Keratinocyte (primary cell): Measurements from ENCODE around the gene CINP.

ENCODE experiments used
- EZH2 ChIP-seq: IDR thresholded peaks from one replicate; pipeline ENCODE4 v1.6.1; 2012; ENCODE audit warnings: inconsistent platforms, mild to moderate bottlenecking, low read length, moderate library complexity
- TF ChIP-seq, protein P1 (sequence below), 3 experiments: IDR thresholded peaks in 1 of 3; conservative IDR thresholded peaks in 1 of 3; optimal IDR thresholded peaks in 1 of 3; 2 replicates in 2 of 3; 3 replicates in 1 of 3; pipeline versions ENCODE3 to v1.5.1; 2011; ENCODE audit warnings: low read length in 3 of 3, mild to moderate bottlenecking in 3 of 3, moderate library complexity in 2 of 3, control low read depth in 1 of 3, inconsistent platforms in 1 of 3; ENCODE audit not compliant: insufficient read depth in 2 of 3; ENCODE audit errors: extremely low read depth in 1 of 3

DNA sequence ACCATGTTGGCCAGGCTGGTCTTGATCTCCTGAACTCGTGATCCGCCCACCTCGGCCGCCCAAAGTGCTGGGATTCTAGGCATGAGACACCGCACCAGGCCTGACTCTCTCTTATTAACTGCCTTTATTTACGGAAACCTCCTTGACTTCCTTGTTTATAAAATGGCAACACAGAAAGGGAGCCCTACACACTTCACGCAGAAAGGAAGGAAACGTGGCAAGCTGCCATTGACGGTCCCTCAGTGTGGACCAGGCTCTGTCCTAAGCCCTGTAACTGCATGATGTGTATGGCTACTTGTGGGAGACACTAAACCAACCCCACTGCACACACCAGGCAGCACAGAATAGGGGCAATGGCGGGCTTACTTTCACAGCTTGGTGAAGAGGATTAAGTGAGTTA lies 11.7 kb downstream of the CINP start:
- TF ChIP-seq, protein P1, sequence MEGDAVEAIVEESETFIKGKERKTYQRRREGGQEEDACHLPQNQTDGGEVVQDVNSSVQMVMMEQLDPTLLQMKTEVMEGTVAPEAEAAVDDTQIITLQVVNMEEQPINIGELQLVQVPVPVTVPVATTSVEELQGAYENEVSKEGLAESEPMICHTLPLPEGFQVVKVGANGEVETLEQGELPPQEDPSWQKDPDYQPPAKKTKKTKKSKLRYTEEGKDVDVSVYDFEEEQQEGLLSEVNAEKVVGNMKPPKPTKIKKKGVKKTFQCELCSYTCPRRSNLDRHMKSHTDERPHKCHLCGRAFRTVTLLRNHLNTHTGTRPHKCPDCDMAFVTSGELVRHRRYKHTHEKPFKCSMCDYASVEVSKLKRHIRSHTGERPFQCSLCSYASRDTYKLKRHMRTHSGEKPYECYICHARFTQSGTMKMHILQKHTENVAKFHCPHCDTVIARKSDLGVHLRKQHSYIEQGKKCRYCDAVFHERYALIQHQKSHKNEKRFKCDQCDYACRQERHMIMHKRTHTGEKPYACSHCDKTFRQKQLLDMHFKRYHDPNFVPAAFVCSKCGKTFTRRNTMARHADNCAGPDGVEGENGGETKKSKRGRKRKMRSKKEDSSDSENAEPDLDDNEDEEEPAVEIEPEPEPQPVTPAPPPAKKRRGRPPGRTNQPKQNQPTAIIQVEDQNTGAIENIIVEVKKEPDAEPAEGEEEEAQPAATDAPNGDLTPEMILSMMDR (optimal IDR thresholded peaks at IDR 0.05 in 1 of 3, IDR thresholded peaks at IDR 0.05 in 1 of 3, conservative IDR thresholded peaks at IDR 0.05 in 1 of 3; ENCODE audit: extremely low read depth in 1 of 3, insufficient read depth in 2 of 3, low read length in 3 of 3): no peak
- no peak for TF ChIP-seq EZH2
